Measurements from ENCODE around the gene GJB2.

GRCh38 chr13:20231839-20232555, 39.3 kb upstream of the GJB2 start, which contains the start of gene GJB6:
- TF ChIP-seq CTCF (IDR thresholded peaks at IDR 0.05) (no peak), POLR2AphosphoS5 (IDR thresholded peaks at IDR 0.05) (no peak), EP300 (IDR thresholded peaks at IDR 0.05) (no peak), POLR2A (IDR thresholded peaks at IDR 0.05) (no peak)

All from gastroesophageal sphincter (tissue), 3 donors.